T-cell (primary cell): ENCODE data around the gene SPATC1L. TPM values are rescaled to one million over a fixed set of nuclear protein-coding genes. Genes with fewer than 3 reads are reported as not detected.
"Not testable (repeated sequence)": the region's sequence is repeated elsewhere in the genome, so short reads cannot be mapped to it uniquely, and the experiment has no call there.

Experiments
- ATAC-seq, 4 experiments: fragments of 200-7000 bp in 3 of 4; fragments of 150-1000 bp in 1 of 4; cut with Tn5 transposase; replicated peaks in 1 of 4; 1 replicate in 3 of 4; 2 replicates in 1 of 4; pipeline ENCODE4 v1.10.0; 2021; ENCODE audit warnings: moderate library complexity in 3 of 4, mild to moderate bottlenecking in 2 of 4, moderate number of reproducible peaks in 1 of 4
- CTCF ChIA-PET, 2 donors: fragments of 300-600 bp; sonication (Branson Sonifier 250); formaldehyde crosslinking; loops; one replicate each; lab custom pipeline; 2022; ENCODE audit warnings: antibody characterized with exemption in 2 of 2; lab: Charles Lee
- POLR2A ChIA-PET, 2 donors: fragments of 300-600 bp; sonication (Branson Sonifier 250); formaldehyde crosslinking; loops; one replicate each; lab custom pipeline; 2022; ENCODE audit warnings: antibody characterized with exemption in 2 of 2; lab: Charles Lee
- DNase-seq, 35 experiments: peaks; one replicate each; pipeline versions ENCODE4 v3.0.0 to v3.0.0-alpha.2; 2013 to 2023
- H3K27ac ChIP-seq: one replicate; pipeline ENCODE4 v1.5.1; 2013; ENCODE audit warnings: low read length
- H3K27me3 ChIP-seq, 2 experiments: replicated peaks in 1 of 2; 1 replicate in 1 of 2; 2 replicates in 1 of 2; pipeline versions ENCODE4 v1.6.1 to v1.7.0; 2013; ENCODE audit warnings: low read length in 1 of 2, mixed read lengths in 1 of 2; ENCODE audit not compliant: control insufficient read depth in 2 of 2, insufficient read depth in 2 of 2; ENCODE audit errors: extremely low read depth in 1 of 2
- H3K36me3 ChIP-seq, 2 donors: 1 replicate in 1 of 2; 2 replicates in 1 of 2; pipeline versions ENCODE4 v1.6.1 to v1.7.0; 2013; ENCODE audit warnings: low read length in 1 of 2; ENCODE audit not compliant: control insufficient read depth in 2 of 2, insufficient read depth in 1 of 2; ENCODE audit errors: extremely low read depth in 1 of 2
- H3K4me1 ChIP-seq, 2 experiments: 1 replicate in 1 of 2; 2 replicates in 1 of 2; pipeline versions ENCODE4 v1.6.1 to v1.7.0; 2013; ENCODE audit warnings: low read length in 2 of 2, mixed read lengths in 1 of 2; ENCODE audit not compliant: insufficient read depth in 2 of 2, control insufficient read depth in 1 of 2; ENCODE audit errors: extremely low read depth in 1 of 2
- H3K4me3 ChIP-seq, 2 donors: 1 replicate in 1 of 2; 2 replicates in 1 of 2; pipeline versions ENCODE4 v1.5.1 to v1.7.0; 2013; ENCODE audit warnings: mild to moderate bottlenecking in 2 of 2, low read length in 1 of 2, moderate library complexity in 1 of 2; ENCODE audit not compliant: control insufficient read depth in 1 of 2; ENCODE audit errors: extremely low read depth in 1 of 2
- H3K9me3 ChIP-seq: 2 replicates; pipeline ENCODE4 v1.7.0; 2013
- H3K27ac Mint-ChIP-seq, 2 donors: one replicate each; pipeline ENCODE4 v1.8.0; 2020 to 2021; ENCODE audit warnings: mild to moderate bottlenecking in 2 of 2, mixed read lengths in 2 of 2
- H3K27me3 Mint-ChIP-seq, 2 donors: one replicate each; pipeline ENCODE4 v1.8.0; 2021 to 2022; ENCODE audit warnings: mixed read lengths in 2 of 2
- H3K36me3 Mint-ChIP-seq: one replicate; pipeline ENCODE4 v1.8.0; 2021; ENCODE audit warnings: mixed read lengths
- H3K4me1 Mint-ChIP-seq, 3 donors: one replicate each; pipeline ENCODE4 v1.8.0; 2020 to 2022; ENCODE audit warnings: mixed read lengths in 3 of 3, mild to moderate bottlenecking in 1 of 3
- H3K4me3 Mint-ChIP-seq, 3 donors: one replicate each; pipeline ENCODE4 v1.8.0; 2020 to 2022; ENCODE audit warnings: mild to moderate bottlenecking in 3 of 3, mixed read lengths in 3 of 3, moderate library complexity in 3 of 3
- H3K9me3 Mint-ChIP-seq, 3 donors: one replicate each; pipeline ENCODE4 v1.8.0; 2020 to 2022; ENCODE audit warnings: mixed read lengths in 3 of 3
- WGBS: methylation state at CpG from one replicate; pipeline ENCODE4 v1.1.5; 2013; ENCODE audit warnings: missing lambda C conversion rate; ENCODE audit not compliant: insufficient coverage; 5-methylcytosine and 5-hydroxymethylcytosine counted together
- total RNA-seq, 35 experiments: library from RNA in 6 of 35; stranded (reverse) in 6 of 35; fragments of 120-200 nt in 1 of 35; gene quantifications; one replicate each; pipeline versions ENCODE4 v1.2.1 to v1.2.4 and lab custom pipeline; 2013 to 2026

Gene SPATC1L
- total RNA-seq, 5 donors from 2014 or later (not counting 1 experiment from before 2014, with no cell fraction given): 1.4 to 22.8 (median 12.5) TPM

DNA sequence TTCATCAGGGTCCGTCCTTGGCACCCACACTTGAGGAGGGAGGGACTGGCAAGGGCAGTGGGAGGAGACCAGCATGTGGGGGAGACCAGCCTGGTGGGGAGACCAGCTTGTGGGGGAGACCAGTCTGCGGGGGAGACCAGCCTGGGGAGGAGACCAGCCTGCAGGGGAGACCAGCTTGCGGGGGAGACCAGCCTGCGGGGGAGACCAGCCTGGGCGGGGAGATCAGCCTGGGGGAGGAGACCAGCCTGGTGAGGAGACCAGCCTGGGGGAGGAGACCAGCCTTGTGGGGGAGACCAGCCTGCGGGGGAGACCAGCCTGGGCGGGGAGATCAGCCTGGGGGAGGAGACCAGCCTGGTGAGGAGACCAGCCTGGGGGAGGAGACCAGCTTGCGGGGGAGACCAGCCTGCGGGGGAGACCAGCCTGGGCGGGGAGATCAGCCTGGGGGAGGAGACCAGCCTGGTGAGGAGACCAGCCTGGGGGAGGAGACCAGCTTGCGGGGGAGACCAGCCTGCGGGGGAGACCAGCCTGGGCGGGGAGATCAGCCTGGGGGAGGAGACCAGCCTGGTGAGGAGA, 836 bp downstream of the SPATC1L start:
- H3K4me3 ChIP-seq, H3K9me3 Mint-ChIP-seq, CTCF ChIA-PET, POLR2A ChIA-PET, H3K27ac ChIP-seq, H3K36me3 Mint-ChIP-seq, H3K27me3 Mint-ChIP-seq, ATAC-seq, H3K9me3 ChIP-seq, H3K36me3 ChIP-seq: not testable (repeated sequence)
- peak overlapping the region in 2 of 3 donors; percentile 21 to 51 for H3K4me3 Mint-ChIP-seq
- peaks cover 6 to 12% (median 11%) of the 10 kb centered on the region in 3 donors for H3K4me1 Mint-ChIP-seq
- peak in 1 of 35 experiments; percentile 3 for DNase-seq
- Histone ChIP-seq H3K27me3 (peaks cover 0 to 24% of the 10 kb centered on the region in 2 experiments), H3K4me1 (peaks cover 0 to 18% of the 10 kb centered on the region in 2 experiments)
- peak overlapping the region in 1 of 2 donors; percentile 39 for H3K27ac Mint-ChIP-seq
- 43% methylated on average over 1 of the region's 13 CpGs for WGBS

GRCh38 chr21:46182548-46183336, 1.5 kb downstream of the SPATC1L start:
- H3K36me3 Mint-ChIP-seq: no peaks in the 10 kb centered on the region
- Histone ChIP-seq H3K36me3 (peaks cover 1 to 4% of the 10 kb centered on the region in 2 donors), H3K4me3 (no peak overlapping the region), H3K4me1 (peaks cover 0 to 18% of the 10 kb centered on the region in 2 experiments), H3K27me3 (peaks cover 0 to 24% of the 10 kb centered on the region in 2 experiments), H3K27ac (no peak overlapping the region), H3K9me3 (no peaks in the 10 kb centered on the region)
- DNase-seq (peak in 1 of 35 experiments; percentile 5), ATAC-seq (no peak)
- H3K9me3 Mint-ChIP-seq: peaks cover 0 to under 1% (median 0%) of the 10 kb centered on the region in 3 donors
- peak overlapping the region in 1 of 2 donors; percentile 39 for H3K27ac Mint-ChIP-seq
- POLR2A ChIA-PET: no interaction called here
- peaks cover 6 to 12% (median 11%) of the 10 kb centered on the region in 3 donors for H3K4me1 Mint-ChIP-seq
- peaks cover 0 to 5% of the 10 kb centered on the region in 2 donors for H3K27me3 Mint-ChIP-seq
- peak overlapping the region in 2 of 3 donors; percentile 21 to 51 for H3K4me3 Mint-ChIP-seq
- 92% methylated on average over 38 of the region's 44 CpGs for WGBS
- CTCF ChIA-PET: no interaction called here

DNA sequence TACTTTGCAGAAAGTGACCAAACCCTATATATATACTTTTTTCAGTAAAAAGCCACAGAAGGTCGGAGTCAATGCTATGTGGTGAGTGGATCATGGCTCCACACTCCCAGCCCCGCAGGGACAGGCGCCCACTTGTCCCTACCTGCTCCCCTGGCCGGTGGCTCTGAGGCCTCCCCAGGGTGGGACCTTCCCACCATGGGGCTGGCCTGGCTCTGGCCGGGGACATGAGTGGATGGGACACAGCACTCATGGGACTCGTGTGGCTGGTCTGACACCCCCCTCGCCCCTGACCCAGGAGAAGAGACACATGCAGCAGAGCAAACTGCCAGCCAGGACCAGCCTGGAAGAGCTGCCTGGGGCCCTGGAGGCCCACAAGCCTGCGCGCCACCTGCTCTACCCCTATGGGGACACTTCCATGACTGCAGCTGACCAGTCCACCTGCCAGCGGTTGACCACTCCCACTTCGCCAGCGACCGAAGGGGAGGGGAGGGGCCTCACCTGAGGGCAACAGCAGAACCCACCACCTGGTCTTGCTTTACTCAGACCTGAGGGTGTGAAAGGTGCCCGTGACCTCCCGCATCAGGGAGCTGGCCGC, 2.2 kb downstream of the SPATC1L start:
- Mint-ChIP-seq H3K4me1 (peaks cover 6 to 12% (median 11%) of the 10 kb centered on the region in 3 donors), H3K27me3 (peaks cover 0 to 5% of the 10 kb centered on the region in 2 donors), H3K9me3 (peaks cover 0 to 2% (median 0%) of the 10 kb centered on the region in 3 donors), H3K4me3 (no peak overlapping the region), H3K36me3 (no peaks in the 10 kb centered on the region), H3K27ac (no peak overlapping the region)
- H3K27ac ChIP-seq: no peak overlapping the region
- ATAC-seq (no peak), DNase-seq (peak in 1 of 35 experiments; percentile 5)
- H3K4me1 ChIP-seq: peaks cover 0 to 18% of the 10 kb centered on the region in 2 experiments
- ChIA-PET CTCF (no interaction called here), POLR2A (no interaction called here)
- peaks cover 0 to 4% of the 10 kb centered on the region in 2 donors for H3K36me3 ChIP-seq
- no peaks in the 10 kb centered on the region for H3K9me3 ChIP-seq
- 86% methylated on average over 12 of the region's 16 CpGs for WGBS
- no peak overlapping the region for H3K4me3 ChIP-seq
- peaks cover 0 to 24% of the 10 kb centered on the region in 2 experiments for H3K27me3 ChIP-seq

DNA sequence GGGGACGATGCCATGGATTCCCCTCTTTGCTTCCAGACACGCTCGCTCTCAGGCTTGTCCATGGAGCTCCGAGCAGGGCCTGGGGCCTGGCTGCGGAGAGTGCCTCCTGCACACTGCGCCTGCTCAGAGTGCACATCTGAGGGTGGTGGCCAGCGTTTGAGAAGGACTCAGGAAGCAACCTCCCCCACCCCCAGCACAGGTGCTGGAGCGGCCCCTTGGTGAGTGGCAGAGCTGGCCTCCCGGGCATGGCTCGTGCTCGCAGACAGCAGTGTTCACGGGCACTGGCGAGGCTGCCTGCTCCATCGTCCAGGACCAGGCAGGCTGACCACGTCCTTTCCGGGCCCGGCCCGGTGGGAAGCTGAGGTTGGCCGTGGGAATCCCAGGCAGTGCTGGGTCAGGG, 2.8 kb downstream of the SPATC1L start:
- Mint-ChIP-seq H3K9me3 (peaks cover 0 to 4% (median 2%) of the 10 kb centered on the region in 3 donors), H3K27me3 (peaks cover 0 to 5% of the 10 kb centered on the region in 2 donors), H3K4me1 (peaks cover 6 to 12% (median 11%) of the 10 kb centered on the region in 3 donors), H3K27ac (no peak overlapping the region), H3K4me3 (no peak overlapping the region), H3K36me3 (no peaks in the 10 kb centered on the region)
- peaks cover 0 to 24% of the 10 kb centered on the region in 2 experiments for H3K27me3 ChIP-seq
- DNase-seq (peak in 1 of 35 experiments; percentile 4), ATAC-seq (no peak)
- CTCF ChIA-PET: no interaction called here
- 93% methylated on average over 17 of the region's 19 CpGs for WGBS
- no peaks in the 10 kb centered on the region for H3K9me3 ChIP-seq
- H3K27ac ChIP-seq: no peak overlapping the region
- H3K36me3 ChIP-seq: peaks cover 0 to 4% of the 10 kb centered on the region in 2 donors
- POLR2A ChIA-PET: no interaction called here
- H3K4me1 ChIP-seq: peaks cover 0 to 18% of the 10 kb centered on the region in 2 experiments
- H3K4me3 ChIP-seq: no peak overlapping the region

DNA sequence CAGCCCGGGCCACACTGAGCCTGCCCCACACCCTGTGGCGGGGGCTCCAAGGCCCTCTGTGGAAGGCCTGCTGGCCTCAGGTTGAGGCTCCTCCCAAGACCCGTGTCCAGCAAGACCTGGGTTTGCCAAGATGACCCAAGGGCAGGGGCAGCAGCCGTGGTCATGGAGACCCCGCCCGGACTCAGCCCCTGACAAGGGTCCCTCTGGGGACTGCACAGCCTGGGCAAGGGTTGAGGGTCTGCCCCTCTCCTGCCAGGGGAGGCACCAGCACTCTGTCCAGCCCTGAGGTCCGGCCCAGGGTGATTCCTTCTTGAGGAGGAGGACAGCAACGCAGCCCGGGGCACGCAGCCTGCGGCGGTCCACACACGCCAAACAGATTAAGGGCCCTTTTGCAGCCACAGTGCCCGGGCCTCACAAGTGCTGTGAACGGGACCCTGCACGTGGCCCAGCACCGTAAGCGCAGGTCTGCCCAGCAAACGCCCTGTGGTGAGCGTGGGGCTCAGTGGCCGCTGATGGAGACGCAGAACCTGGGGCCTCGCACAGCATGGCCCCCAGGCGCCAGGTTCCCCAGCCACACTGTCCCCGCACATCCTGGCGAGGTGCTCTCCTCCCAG, 3.4 kb downstream of the SPATC1L start:
- Mint-ChIP-seq H3K27ac (no peak overlapping the region), H3K27me3 (peaks cover 0 to 5% of the 10 kb centered on the region in 2 donors), H3K9me3 (peaks cover 0 to 7% (median 4%) of the 10 kb centered on the region in 3 donors), H3K36me3 (no peaks in the 10 kb centered on the region), H3K4me1 (peaks cover 6 to 12% (median 11%) of the 10 kb centered on the region in 3 donors), H3K4me3 (no peak overlapping the region)
- no peak overlapping the region for H3K4me3 ChIP-seq
- ATAC-seq: no peak
- H3K27me3 ChIP-seq: peaks cover 0 to 24% of the 10 kb centered on the region in 2 experiments
- H3K4me1 ChIP-seq: peaks cover 0 to 18% of the 10 kb centered on the region in 2 experiments
- ChIA-PET CTCF (no interaction called here), POLR2A (no interaction called here)
- H3K9me3 ChIP-seq: no peaks in the 10 kb centered on the region
- H3K36me3 ChIP-seq: peaks cover 0 to 4% of the 10 kb centered on the region in 2 donors
- no peak for DNase-seq
- H3K27ac ChIP-seq: no peak overlapping the region
- 91% methylated on average over 26 of the region's 26 CpGs for WGBS
